ENCODE measurements around the gene L2HGDH.

L2HGDH gene

GRCh38 chr14:50225974-50226297, 86.1 kb downstream of the L2HGDH start:
- no peak for DNase-seq

GRCh38 chr14:50225067-50225973, 86.7 kb downstream of the L2HGDH start:
- DNase-seq, result no peak

GRCh38 chr14:50222055-50222613, 89.9 kb downstream of the L2HGDH start:
- DNase-seq, result no peak

GRCh38 chr14:50218501-50218900, 93.5 kb downstream of the L2HGDH start:
- no peak for DNase-seq

- no peak for DNase-seq
Measured at GRCh38 chr14:50215416-50215815, 96.6 kb downstream of the L2HGDH start.

- no peak for DNase-seq
Measured at GRCh38 chr14:50213795-50214194, 98.2 kb downstream of the L2HGDH start.

GRCh38 chr14:50212726-50213125, 99.3 kb downstream of the L2HGDH start:
- DNase-seq, result no peak

- DNase-seq, result no peak
Measured at GRCh38 chr14:50210074-50210473, 102.0 kb downstream of the L2HGDH start.

GRCh38 chr14:50198499-50198898, 113.5 kb downstream of the L2HGDH start:
- DNase-seq, result no peak

GRCh38 chr14:50191499-50191898, 120.5 kb downstream of the L2HGDH start:
- no peak for DNase-seq
